HEK293T (cell line): Measurements from ENCODE around the gene SLC35E4.
"Not testable (repeated sequence)": the region's sequence is repeated elsewhere in the genome, so short reads cannot be mapped to it uniquely, and the experiment has no call there.

Experiments used
- ARNT ChIP-seq: fragments of 450-650 bp; IDR thresholded peaks from 2 replicates; pipeline ENCODE4 v1.6.1; 2017; ENCODE audit warnings: mild to moderate bottlenecking
- ELF4 ChIP-seq: fragments of 450-650 bp; IDR thresholded peaks from 2 replicates; pipeline ENCODE4 v1.6.1; 2017; ENCODE audit warnings: antibody characterized with exemption
- FOXA1 ChIP-seq: fragments of 450-650 bp; IDR thresholded peaks from 2 replicates; pipeline ENCODE4 v1.6.1; 2016; ENCODE audit warnings: mild to moderate bottlenecking
- FOXM1 ChIP-seq: fragments of 450-650 bp; IDR thresholded peaks from 2 replicates; pipeline ENCODE4 v1.6.1; 2017; ENCODE audit warnings: mild to moderate bottlenecking, borderline replicate concordance
- LEF1 ChIP-seq: fragments of 450-650 bp; IDR thresholded peaks from 2 replicates; pipeline ENCODE4 v1.6.1; 2017; ENCODE audit warnings: mild to moderate bottlenecking, borderline replicate concordance
- NFRKB ChIP-seq: fragments of 450-650 bp; IDR thresholded peaks from 2 replicates; pipeline ENCODE4 v1.6.1; 2016; ENCODE audit warnings: mild to moderate bottlenecking, moderate library complexity
- SP1 ChIP-seq: fragments of 450-650 bp; IDR thresholded peaks from 2 replicates; pipeline ENCODE4 v1.6.1; 2017
- SUZ12 ChIP-seq: fragments of 450-650 bp; IDR thresholded peaks from 2 replicates; pipeline ENCODE4 v1.6.1; 2016; ENCODE audit warnings: mild to moderate bottlenecking
- TARDBP ChIP-seq: fragments of 450-650 bp; IDR thresholded peaks from 2 replicates; pipeline ENCODE4 v1.6.1; 2016

GRCh38 chr22:30676565-30676964, 41.0 kb downstream of the SLC35E4 start:
- TF ChIP-seq TARDBP, SP1, NFRKB, ARNT, FOXA1, ELF4, LEF1, SUZ12, FOXM1: not testable (repeated sequence)
